HCT116 (cell line): ENCODE data around the gene SIT1. TPM values are rescaled to one million over a fixed set of nuclear protein-coding genes. Genes with fewer than 3 reads are reported as not detected.

ENCODE experiments used
- ATAC-seq: fragments of 200-7000 bp; cut with Tn5 transposase; 2 replicates; pipeline ENCODE4 v1.9.1; 2020; ENCODE audit warnings: mild to moderate bottlenecking, moderate library complexity
- BruUV-seq: library from RNA; stranded (reverse); fragments of 400-500 nt; replicated peaks from 2 replicates; lab custom pipeline; 2021; lab: Mats Ljungman, UMichigan
- CTCF ChIA-PET: fragments of 300-600 bp; sonication (Branson Sonifier 250); formaldehyde crosslinking; loops from one replicate; lab custom pipeline; 2021; ENCODE audit warnings: antibody characterized with exemption; lab: Charles Lee
- POLR2A ChIA-PET: fragments of 300-600, 350-600 bp; sonication (Branson Sonifier 250); formaldehyde crosslinking; loops from one replicate; lab custom pipeline; 2021; ENCODE audit warnings: antibody characterized with exemption; lab: Charles Lee
- RAD21 ChIA-PET, 2 experiments: fragments of 300-600 bp; sonication (Branson Sonifier 250); formaldehyde crosslinking; loops; one replicate each; lab custom pipeline; 2023; ENCODE audit warnings: low total read pairs in 2 of 2; ENCODE audit not compliant: uncharacterized antibody in 2 of 2, unreplicated experiment in 2 of 2, low non-redundant PET in 1 of 2; lab: Charles Lee
- DNase-seq: peaks from one replicate; pipeline ENCODE4 v3.0.0-alpha.2; 2010; ENCODE audit warnings: low read depth, low spot score
- H2AFZ ChIP-seq: fragments of 200-600 bp; shearing (Covaris generic), sonication (generic); 2 replicates; pipeline ENCODE4 v1.6.1; 2017; ENCODE audit warnings: low read depth, mixed run types, mixed read lengths, antibody characterized with exemption, low read length; ENCODE audit not compliant: poor library complexity, severe bottlenecking
- H3K27ac ChIP-seq: 2 replicates; pipeline ENCODE4 v1.5.1; 2012; ENCODE audit warnings: low read depth, low read length
- H3K27me3 ChIP-seq: fragments of 200-600 bp; sonication (generic); 2 replicates; pipeline ENCODE4 v1.6.1; 2016; ENCODE audit warnings: mixed run types, low read length, mixed read lengths; ENCODE audit not compliant: insufficient read depth
- H3K36me3 ChIP-seq, 2 experiments: fragments of 200-500 bp in 1 of 2; fragments of 200-600 bp in 1 of 2; sonication (Bioruptor generic) in 1 of 2; sonication (generic) in 1 of 2; 2 replicates each; pipeline versions ENCODE4 v1.5.1 to v1.6.1; 2014 to 2016; ENCODE audit warnings: low read length in 2 of 2, inconsistent platforms in 1 of 2, mixed read lengths in 1 of 2, mixed run types in 1 of 2; ENCODE audit not compliant: insufficient read depth in 2 of 2, control insufficient read depth in 1 of 2
- H3K4me1 ChIP-seq, 2 experiments: fragments of 200-600 bp in 1 of 2; sonication (generic) in 1 of 2; 2 replicates each; pipeline versions ENCODE4 v1.5.1 to v1.6.1; 2012 to 2017; ENCODE audit warnings: low read length in 2 of 2, inconsistent platforms in 1 of 2, mild to moderate bottlenecking in 1 of 2, mixed read lengths in 1 of 2, mixed run types in 1 of 2, moderate library complexity in 1 of 2; ENCODE audit not compliant: insufficient read depth in 2 of 2, control insufficient read depth in 1 of 2
- H3K4me2 ChIP-seq: fragments of 200-600 bp; sonication (generic); 2 replicates; pipeline ENCODE4 v1.6.1; 2017; ENCODE audit warnings: mixed run types, low read length, mixed read lengths
- H3K4me3 ChIP-seq, 2 experiments: fragments of 200-600 bp in 1 of 2; sonication (generic) in 1 of 2; replicated peaks in 1 of 2; 2 replicates each; pipeline ENCODE4 v1.5.1; 2011 to 2016; ENCODE audit warnings: low read length in 2 of 2, control low read depth in 1 of 2, low read depth in 1 of 2, mild to moderate bottlenecking in 1 of 2, mixed read lengths in 1 of 2, mixed run types in 1 of 2
- H3K79me2 ChIP-seq: fragments of 200-600 bp; sonication (generic); 2 replicates; pipeline ENCODE4 v1.6.1; 2017; ENCODE audit warnings: mild to moderate bottlenecking, mixed run types, low read length, moderate library complexity, mixed read lengths; ENCODE audit not compliant: insufficient read depth
- H3K9ac ChIP-seq: fragments of 200-600 bp; sonication (generic); 2 replicates; pipeline ENCODE4 v1.6.1; 2016; ENCODE audit warnings: low read length, mixed read lengths
- H3K9me2 ChIP-seq: fragments of 200-600 bp; sonication (generic), shearing (Covaris generic); 2 replicates; pipeline ENCODE4 v1.6.1; 2017; ENCODE audit warnings: mixed run types, mild to moderate bottlenecking, moderate library complexity; ENCODE audit not compliant: insufficient read depth
- H3K9me3 ChIP-seq, 2 experiments: fragments of 200-500 bp in 1 of 2; fragments of 200-600 bp in 1 of 2; sonication (Bioruptor generic) in 1 of 2; sonication (generic) in 1 of 2; 2 replicates each; pipeline ENCODE4 v1.6.1; 2014 to 2017; ENCODE audit warnings: low read length in 2 of 2, mixed read lengths in 2 of 2, inconsistent platforms in 1 of 2, low read depth in 1 of 2, mild to moderate bottlenecking in 1 of 2, mixed run types in 1 of 2, moderate library complexity in 1 of 2; ENCODE audit not compliant: control insufficient read depth in 1 of 2, insufficient read depth in 1 of 2
- H4K20me1 ChIP-seq: fragments of 200-600 bp; sonication (generic), shearing (Covaris generic); 2 replicates; pipeline ENCODE4 v1.6.1; 2017; ENCODE audit warnings: mixed run types, mild to moderate bottlenecking, moderate library complexity; ENCODE audit not compliant: insufficient read depth
- CEBPB ChIP-seq: IDR thresholded peaks from 2 replicates; pipeline ENCODE4 v1.6.1; 2012; ENCODE audit warnings: low read depth
- ELF1 ChIP-seq: IDR thresholded peaks from 2 replicates; pipeline ENCODE4 v1.6.1; 2012; ENCODE audit warnings: low read depth, borderline replicate concordance
- FOSL1 ChIP-seq: IDR thresholded peaks from 2 replicates; pipeline ENCODE4 v1.6.1; 2012; ENCODE audit warnings: low read depth
- JUND ChIP-seq: IDR thresholded peaks from 2 replicates; pipeline ENCODE4 v1.6.1; 2012
- POLR2A ChIP-seq: IDR thresholded peaks from 2 replicates; pipeline ENCODE4 v1.7.0; 2011; ENCODE audit warnings: borderline replicate concordance; ENCODE audit not compliant: insufficient read depth, insufficient read length; ENCODE audit errors: extremely low read depth
- RAD21 ChIP-seq: IDR thresholded peaks from 2 replicates; pipeline ENCODE4 v1.6.1; 2012; ENCODE audit warnings: low read depth, mild to moderate bottlenecking
- REST ChIP-seq: IDR thresholded peaks from 2 replicates; pipeline ENCODE4 v1.6.1; 2012; ENCODE audit warnings: low read depth
- SIN3A ChIP-seq: IDR thresholded peaks from 2 replicates; pipeline ENCODE4 v1.6.1; 2012; ENCODE audit warnings: low read depth
- SP1 ChIP-seq: IDR thresholded peaks from 2 replicates; pipeline ENCODE4 v1.6.1; 2012; ENCODE audit warnings: low read depth
- TCF7L2 ChIP-seq: IDR thresholded peaks from 2 replicates; pipeline ENCODE4 v1.7.0; 2011; ENCODE audit warnings: borderline replicate concordance, inconsistent platforms; ENCODE audit not compliant: insufficient read depth, insufficient read length; ENCODE audit errors: extremely low read depth
- ZFX ChIP-seq: fragments of 450-650 bp; IDR thresholded peaks from 2 replicates; pipeline ENCODE4 v1.6.1; 2017
- intact Hi-C: fragments of 100-400 bp; cut with micrococcal nuclease; formaldehyde crosslinking; loops from 2 replicates; pipeline ENCODE4 v1.10.0; 2022
- total RNA-seq: library from RNA; stranded (reverse); gene quantifications from one replicate; pipeline ENCODE4 v1.2.1, GENCODE V29; 2021; ENCODE audit not compliant: unreplicated experiment
- TF ChIP-seq, protein P1 (sequence below): IDR thresholded peaks from 2 replicates; pipeline ENCODE4 v1.6.1; 2012

SIT1 gene
- total RNA-seq, 1 experiment from 2014 or later = not detected

GRCh38 chr9:35682051-35682450 lies 31.3 kb upstream of the SIT1 start:
- H3K27ac ChIP-seq = no peak overlapping the region
- ChIA-PET POLR2A (no interaction called here), CTCF (no interaction called here), RAD21 (interaction anchor here in 1 of 2 experiments (0.6 kb wide), 1 partner anchor 898 kb away, joined by 3 read pairs; no protein-coding TSS in a partner anchor)
- peaks cover 38 to 50% of the 10 kb centered on the region in 2 experiments; a peak in 3 of 4 replicates for H3K36me3 ChIP-seq
- DNase-seq (no peak), ATAC-seq (no peak)
- no peak overlapping the region for H3K4me3 ChIP-seq
- intact Hi-C loops = no loop called here
- H3K9ac ChIP-seq = no peak overlapping the region
- H3K27me3 ChIP-seq = no peaks in the 10 kb centered on the region
- H3K4me1 ChIP-seq = no peaks in the 10 kb centered on the region
- H3K9me3 ChIP-seq = no peaks in the 10 kb centered on the region
- no peaks in the 10 kb centered on the region for H4K20me1 ChIP-seq
- no peak overlapping the region for H2AFZ ChIP-seq
- no peaks in the 10 kb centered on the region for H3K9me2 ChIP-seq
- no peak overlapping the region for H3K4me2 ChIP-seq
- H3K79me2 ChIP-seq = peaks cover 18% of the 10 kb centered on the region; the same call in 1 of the 2 replicates
- no TSS peak for BruUV-seq
- TF ChIP-seq ZFX (no peak), FOSL1 (no peak), SP1 (no peak), CEBPB (no peak), SIN3A (no peak), JUND (no peak), POLR2A (no peak), ELF1 (no peak), RAD21 (no peak), TCF7L2 (no peak), REST (no peak)
- TF ChIP-seq, protein P1, sequence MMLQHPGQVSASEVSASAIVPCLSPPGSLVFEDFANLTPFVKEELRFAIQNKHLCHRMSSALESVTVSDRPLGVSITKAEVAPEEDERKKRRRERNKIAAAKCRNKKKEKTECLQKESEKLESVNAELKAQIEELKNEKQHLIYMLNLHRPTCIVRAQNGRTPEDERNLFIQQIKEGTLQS = no peak
